SK-N-SH (cell line): ENCODE measurements around the gene HHAT. TPM values are rescaled to one million over a fixed set of nuclear protein-coding genes. Genes with fewer than 3 reads are reported as not detected.

Experiments used
- CTCF ChIA-PET: fragments of 300-600, 350-600 bp; formaldehyde crosslinking; extraction: SDS; loops from one replicate; lab custom pipeline; 2021; lab: Yijun Ruan, JAX
- POLR2A ChIA-PET: fragments of 350-600 bp; sonication (Branson Sonifier 250); formaldehyde crosslinking; extraction: SDS; loops from one replicate; lab custom pipeline; 2020; ENCODE audit warnings: antibody characterized with exemption, inconsistent platforms; lab: Yijun Ruan, JAX
- DNase-seq: peaks from one replicate; pipeline ENCODE4 v3.0.0; 2012
- H2AFZ ChIP-seq: fragments of 200-600 bp; sonication (generic); 2 replicates; pipeline ENCODE4 v1.8.1; 2016; ENCODE audit warnings: antibody characterized with exemption, mild to moderate bottlenecking, low read depth
- H3F3A ChIP-seq: fragments of 200-600 bp; sonication (generic); replicated peaks from 2 replicates; pipeline ENCODE3; 2016; ENCODE audit warnings: antibody characterized with exemption, mild to moderate bottlenecking; ENCODE audit not compliant: insufficient read depth
- H3K27ac ChIP-seq, 2 experiments: fragments of 200-500 bp in 1 of 2; fragments of 200-600 bp in 1 of 2; sonication (Bioruptor generic) in 1 of 2; sonication (generic), shearing (Covaris generic) in 1 of 2; 2 replicates each; pipeline versions ENCODE4 v1.5.1 to v1.6.1; 2014 to 2016; ENCODE audit warnings: low read depth in 2 of 2, inconsistent platforms in 1 of 2, low read length in 1 of 2, mild to moderate bottlenecking in 1 of 2, mixed read lengths in 1 of 2
- H3K27me3 ChIP-seq: fragments of 200-600 bp; sonication (generic), shearing (Covaris generic); 2 replicates; pipeline ENCODE4 v1.6.1; 2016; ENCODE audit warnings: mixed run types; ENCODE audit not compliant: insufficient read depth
- H3K36me3 ChIP-seq, 2 experiments: fragments of 200-500 bp in 1 of 2; fragments of 200-600 bp in 1 of 2; sonication (Bioruptor generic) in 1 of 2; sonication (generic) in 1 of 2; replicated peaks in 1 of 2; 2 replicates each; pipeline versions ENCODE3 to v1.5.1; 2014 to 2016; ENCODE audit warnings: low read length in 1 of 2, mild to moderate bottlenecking in 1 of 2; ENCODE audit not compliant: insufficient read depth in 2 of 2, control insufficient read depth in 1 of 2
- H3K4me1 ChIP-seq, 2 experiments: fragments of 200-500 bp in 1 of 2; fragments of 200-600 bp in 1 of 2; sonication (Bioruptor generic) in 1 of 2; sonication (generic), shearing (Covaris generic) in 1 of 2; 2 replicates each; pipeline versions ENCODE4 v1.5.1 to v1.6.1; 2014 to 2016; ENCODE audit warnings: low read depth in 1 of 2, low read length in 1 of 2, mixed run types in 1 of 2; ENCODE audit not compliant: insufficient read depth in 2 of 2, control insufficient read depth in 1 of 2
- H3K4me2 ChIP-seq: fragments of 200-600 bp; sonication (generic), shearing (Covaris generic); 2 replicates; pipeline ENCODE4 v1.6.1; 2017; ENCODE audit warnings: mixed run types
- H3K4me3 ChIP-seq, 2 experiments: fragments of 200-500 bp in 1 of 2; fragments of 200-600 bp in 1 of 2; sonication (Bioruptor generic) in 1 of 2; sonication (generic), shearing (Covaris generic) in 1 of 2; 2 replicates each; pipeline versions ENCODE4 v1.5.1 to v1.8.1; 2014 to 2016; ENCODE audit warnings: low read depth in 2 of 2, inconsistent platforms in 1 of 2, low read length in 1 of 2, mild to moderate bottlenecking in 1 of 2, mixed read lengths in 1 of 2, moderate library complexity in 1 of 2
- H3K79me2 ChIP-seq: fragments of 200-600 bp; sonication (generic); 2 replicates; pipeline ENCODE4 v1.8.1; 2017; ENCODE audit warnings: mild to moderate bottlenecking; ENCODE audit not compliant: insufficient read depth
- H3K9ac ChIP-seq: fragments of 200-600 bp; sonication (generic); 2 replicates; pipeline ENCODE4 v1.6.1; 2017; ENCODE audit warnings: mixed run types
- H3K9me2 ChIP-seq: fragments of 200-600 bp; sonication (generic); 2 replicates; pipeline ENCODE4 v1.6.1; 2017; ENCODE audit warnings: mixed run types
- H3K9me3 ChIP-seq: fragments of 200-600 bp; sonication (generic); 2 replicates; pipeline ENCODE4 v1.6.1; 2017; ENCODE audit warnings: mixed run types, mild to moderate bottlenecking, moderate library complexity
- H4K20me1 ChIP-seq: fragments of 200-600 bp; sonication (generic); 2 replicates; pipeline ENCODE4 v1.6.1; 2017; ENCODE audit warnings: mild to moderate bottlenecking, mixed run types; ENCODE audit not compliant: insufficient read depth
- CHD2 ChIP-seq: fragments of 150-350 bp; IDR thresholded peaks from 2 replicates; pipeline ENCODE4 v1.6.1; 2018; ENCODE audit warnings: low read length; ENCODE audit not compliant: partially characterized antibody
- CTCF ChIP-seq: fragments of 200-600 bp; sonication (generic); IDR thresholded peaks from 2 replicates; pipeline ENCODE4 v1.6.1; 2017; ENCODE audit warnings: antibody characterized with exemption, mild to moderate bottlenecking, moderate library complexity
- EP300 ChIP-seq, 2 experiments: IDR thresholded peaks; 2 replicates each; pipeline versions ENCODE4 v1.4.0 to v1.6.1; 2012; ENCODE audit warnings: borderline replicate concordance in 1 of 2, low read depth in 1 of 2, low read length in 1 of 2
- EZH2phosphoT487 ChIP-seq: fragments of 200-600 bp; sonication (generic); IDR thresholded peaks from 2 replicates; pipeline ENCODE4 v1.6.1; 2017; ENCODE audit warnings: low read depth, mixed run types, mild to moderate bottlenecking, antibody characterized with exemption, moderate library complexity, borderline replicate concordance
- FOXJ3 ChIP-seq: sonication (generic); formaldehyde crosslinking; IDR thresholded peaks from 2 replicates; pipeline ENCODE4 v1.5.1; 2020; ENCODE audit warnings: mild to moderate bottlenecking, missing genetic modification reagents
- MAX ChIP-seq: IDR thresholded peaks from 2 replicates; pipeline ENCODE4 v1.4.0; 2012; ENCODE audit warnings: low read depth
- RCOR1 ChIP-seq: fragments of 150-350 bp; IDR thresholded peaks from 2 replicates; pipeline ENCODE4 v1.6.1; 2017; ENCODE audit warnings: antibody characterized with exemption, low read length
- SMC3 ChIP-seq: IDR thresholded peaks from 2 replicates; pipeline ENCODE4 v1.6.1; 2012; ENCODE audit warnings: low read depth, low read length, improper control_type of control experiment
- USF1 ChIP-seq: IDR thresholded peaks from 2 replicates; pipeline ENCODE4 v1.4.0; 2012; ENCODE audit warnings: low read depth, borderline replicate concordance
- ZBTB33 ChIP-seq: IDR thresholded peaks from 2 replicates; pipeline ENCODE4 v1.4.0; 2012; ENCODE audit warnings: low read depth, borderline replicate concordance
- WGBS: methylation state at CpG from one replicate; pipeline ENCODE4 v1.1.6; 2017; ENCODE audit warnings: low lambda C conversion rate; 5-methylcytosine and 5-hydroxymethylcytosine counted together
- polyA plus RNA-seq, 3 experiments: library from polyadenylated mRNA; depleted of rRNA; stranded (reverse); fragments of >200 nt; gene quantifications; 2 replicates each; pipeline ENCODE4 v1.2.3, GENCODE V29; 2012
- TF ChIP-seq, protein P1 (sequence below): IDR thresholded peaks from 2 replicates; pipeline ENCODE4 v1.6.1; 2012; ENCODE audit warnings: mild to moderate bottlenecking, low read depth, low read length, moderate library complexity

HHAT gene
- polyA plus RNA-seq, 1 of the 3 experiments (the other 2 are of a cell fraction), result 8.1 TPM

- H3F3A ChIP-seq, result no peaks in the 10 kb centered on the region
- H4K20me1 ChIP-seq, result no peaks in the 10 kb centered on the region
- no peak overlapping the region for H3K4me3 ChIP-seq
- H3K27me3 ChIP-seq, result no peaks in the 10 kb centered on the region
- no peak for DNase-seq
- H3K9me2 ChIP-seq, result no peaks in the 10 kb centered on the region
- H3K79me2 ChIP-seq, result no peaks in the 10 kb centered on the region
- H3K27ac ChIP-seq, result no peak overlapping the region
- ChIA-PET POLR2A (no interaction called here), CTCF (interaction anchor here (0.6 to 3.5 kb wide), 5 partner anchors 19 to 449 kb away, joined by 3 to 12 read pairs (median 3); partner anchors contain the start of gene KCNH1)
- no peak overlapping the region for H3K9ac ChIP-seq
- H3K4me2 ChIP-seq, result no peak overlapping the region
- TF ChIP-seq, protein P1, sequence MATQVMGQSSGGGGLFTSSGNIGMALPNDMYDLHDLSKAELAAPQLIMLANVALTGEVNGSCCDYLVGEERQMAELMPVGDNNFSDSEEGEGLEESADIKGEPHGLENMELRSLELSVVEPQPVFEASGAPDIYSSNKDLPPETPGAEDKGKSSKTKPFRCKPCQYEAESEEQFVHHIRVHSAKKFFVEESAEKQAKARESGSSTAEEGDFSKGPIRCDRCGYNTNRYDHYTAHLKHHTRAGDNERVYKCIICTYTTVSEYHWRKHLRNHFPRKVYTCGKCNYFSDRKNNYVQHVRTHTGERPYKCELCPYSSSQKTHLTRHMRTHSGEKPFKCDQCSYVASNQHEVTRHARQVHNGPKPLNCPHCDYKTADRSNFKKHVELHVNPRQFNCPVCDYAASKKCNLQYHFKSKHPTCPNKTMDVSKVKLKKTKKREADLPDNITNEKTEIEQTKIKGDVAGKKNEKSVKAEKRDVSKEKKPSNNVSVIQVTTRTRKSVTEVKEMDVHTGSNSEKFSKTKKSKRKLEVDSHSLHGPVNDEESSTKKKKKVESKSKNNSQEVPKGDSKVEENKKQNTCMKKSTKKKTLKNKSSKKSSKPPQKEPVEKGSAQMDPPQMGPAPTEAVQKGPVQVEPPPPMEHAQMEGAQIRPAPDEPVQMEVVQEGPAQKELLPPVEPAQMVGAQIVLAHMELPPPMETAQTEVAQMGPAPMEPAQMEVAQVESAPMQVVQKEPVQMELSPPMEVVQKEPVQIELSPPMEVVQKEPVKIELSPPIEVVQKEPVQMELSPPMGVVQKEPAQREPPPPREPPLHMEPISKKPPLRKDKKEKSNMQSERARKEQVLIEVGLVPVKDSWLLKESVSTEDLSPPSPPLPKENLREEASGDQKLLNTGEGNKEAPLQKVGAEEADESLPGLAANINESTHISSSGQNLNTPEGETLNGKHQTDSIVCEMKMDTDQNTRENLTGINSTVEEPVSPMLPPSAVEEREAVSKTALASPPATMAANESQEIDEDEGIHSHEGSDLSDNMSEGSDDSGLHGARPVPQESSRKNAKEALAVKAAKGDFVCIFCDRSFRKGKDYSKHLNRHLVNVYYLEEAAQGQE, result no peak
- TF ChIP-seq EP300 (IDR thresholded peaks at IDR 0.05; ENCODE audit: borderline replicate concordance in 1 of 2, low read depth in 1 of 2, low read length in 1 of 2) (no peak), MAX (no peak), CHD2 (no peak), RCOR1 (no peak)
- 31% methylated on average over 5 of the region's 5 CpGs for WGBS
- no peaks in the 10 kb centered on the region for H3K36me3 ChIP-seq
- no peaks in the 10 kb centered on the region for H3K9me3 ChIP-seq
- H3K4me1 ChIP-seq, result peaks cover 0 to 14% of the 10 kb centered on the region in 2 experiments; a peak in 1 of 4 replicates
- H2AFZ ChIP-seq, result no peak overlapping the region
These were observed 356.0 kb downstream of the HHAT start for GRCh38 chr1:210684466-210685294.

DNA sequence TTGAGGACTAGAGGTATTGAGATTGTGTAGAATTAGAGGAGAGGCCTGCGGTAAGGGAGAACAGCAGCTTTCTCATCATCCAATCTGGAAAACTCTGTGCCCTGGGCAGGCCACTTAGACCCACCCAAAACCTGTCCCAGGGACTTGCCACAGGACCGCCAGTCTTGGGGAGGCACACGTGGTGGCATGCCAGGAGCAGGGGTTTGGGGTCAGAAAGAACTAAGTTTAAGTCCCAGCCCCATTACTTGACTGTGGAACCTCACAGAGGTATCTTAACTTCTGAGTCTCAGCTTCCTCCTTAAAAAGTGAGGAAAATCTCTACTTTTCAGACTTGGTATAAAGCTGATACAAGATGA, 356.6 kb downstream of the HHAT start:
- no peak overlapping the region for H3K27ac ChIP-seq
- H3K36me3 ChIP-seq, result no peaks in the 10 kb centered on the region
- no peak overlapping the region for H3K4me2 ChIP-seq
- H3F3A ChIP-seq, result no peaks in the 10 kb centered on the region
- ChIA-PET CTCF (interaction anchor here (0.6 to 1.4 kb wide), 3 partner anchors 20 to 278 kb away, joined by 3 read pairs; no protein-coding TSS in a partner anchor), POLR2A (no interaction called here)
- no peaks in the 10 kb centered on the region for H3K9me3 ChIP-seq
- no peak for DNase-seq
- 66% methylated on average over 3 of the region's 3 CpGs for WGBS
- H3K9me2 ChIP-seq, result no peaks in the 10 kb centered on the region
- H3K27me3 ChIP-seq, result no peaks in the 10 kb centered on the region
- no peaks in the 10 kb centered on the region for H3K79me2 ChIP-seq
- H3K4me3 ChIP-seq, result no peak overlapping the region
- peaks cover 0 to 19% of the 10 kb centered on the region in 2 experiments; a peak in 1 of 4 replicates for H3K4me1 ChIP-seq
- H2AFZ ChIP-seq, result no peak overlapping the region
- H3K9ac ChIP-seq, result no peak overlapping the region
- H4K20me1 ChIP-seq, result no peaks in the 10 kb centered on the region
- TF ChIP-seq RCOR1, result no peak
- TF ChIP-seq USF1, result no peak
- TF ChIP-seq EZH2phosphoT487, result no peak
- TF ChIP-seq, protein P1, result no peak
- TF ChIP-seq SMC3, result no peak
- no peak for TF ChIP-seq FOXJ3 (CRISPR knock-in tag)
- no peak for TF ChIP-seq ZBTB33
- TF ChIP-seq CTCF, result no peak
